Measurements from ENCODE around the gene STOX1.
A peak's percentile ranks its signal among the peaks of the same experiment; 100 is the strongest.
"Not testable (repeated sequence)": the region's sequence is repeated elsewhere in the genome, so short reads cannot be mapped to it uniquely, and the experiment has no call there.

Gene STOX1

DNA sequence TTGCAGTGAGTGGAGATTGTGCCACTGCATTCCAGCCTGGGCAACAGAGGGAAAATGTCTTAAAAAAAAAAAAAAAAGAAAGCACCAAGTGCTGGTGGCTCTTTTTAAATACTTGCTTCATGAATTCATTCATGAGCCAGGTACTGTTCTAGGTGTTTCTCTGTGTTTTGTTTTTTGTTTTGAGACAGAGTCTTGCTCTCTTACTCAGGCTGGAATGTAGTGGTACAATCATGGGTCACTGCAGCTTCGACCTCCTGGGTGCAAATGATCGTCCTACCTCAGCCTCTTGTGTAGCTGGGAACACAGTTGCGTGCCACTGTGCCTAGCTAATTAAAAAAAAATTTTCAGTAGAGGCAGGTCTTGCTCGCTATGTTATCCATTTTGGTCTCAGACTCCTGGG, 5.3 kb downstream of the STOX1 start:
- Histone ChIP-seq H3K36me3 (ENCODE audit: insufficient read depth, low read length) (no peaks in the 10 kb centered on the region), H3K27ac (no peak overlapping the region), H3K9ac (ENCODE audit: insufficient read length) (no peak overlapping the region), H3K4me3 (no peak overlapping the region), H3K9me3 (ENCODE audit: low read depth, low read length) (no peaks in the 10 kb centered on the region)
- DNase-seq (ENCODE audit: low read depth, low spot score) = no peak
- no peak for TF ChIP-seq EZH2 (IDR thresholded peaks at IDR 0.05)
- TF ChIP-seq FOXP2 (optimal IDR thresholded peaks at IDR 0.05; ENCODE audit: control extremely low read depth, extremely low read length, insufficient read depth) = no peak
- no peak for TF ChIP-seq POLR2AphosphoS5 (IDR thresholded peaks at IDR 0.05; ENCODE audit: borderline replicate concordance, low read depth, low read length)

DNA sequence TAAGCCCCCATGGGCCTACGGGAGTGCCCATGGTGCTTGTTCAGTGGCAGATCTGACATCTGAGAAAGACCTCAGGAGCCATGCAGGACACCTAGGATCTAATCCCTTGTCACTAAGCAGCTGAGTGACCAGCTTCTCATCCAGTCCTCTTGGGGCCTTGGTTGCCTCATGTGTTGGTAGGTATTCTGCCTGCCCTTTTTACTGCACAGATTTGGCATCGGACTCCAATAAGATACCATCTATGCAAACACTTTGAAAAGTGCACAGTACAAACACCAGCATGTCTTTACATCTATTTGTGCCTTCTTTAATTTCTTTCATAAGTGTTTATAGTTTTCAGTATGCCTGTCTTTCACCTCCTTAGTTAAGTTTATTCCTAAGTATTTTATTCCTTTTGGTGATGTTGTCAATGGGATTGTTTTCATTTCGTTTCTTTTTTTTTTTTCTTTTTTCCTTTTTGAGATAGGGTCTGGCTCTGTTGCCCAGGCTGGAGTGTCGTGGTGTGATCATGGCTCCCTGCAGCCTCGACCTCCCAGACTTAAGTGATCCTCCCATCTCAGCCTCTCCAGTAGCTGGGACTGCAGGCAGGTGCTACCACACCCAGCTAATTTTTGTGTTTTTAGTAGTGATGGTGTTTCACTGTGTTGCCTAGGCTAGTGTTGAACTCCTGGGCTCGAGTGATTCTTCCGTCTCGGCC, 10.4 kb downstream of the STOX1 start:
- Histone ChIP-seq H3K27ac (no peak overlapping the region), H3K9ac (ENCODE audit: insufficient read length) (no peak overlapping the region), H3K4me3 (no peak overlapping the region), H3K9me3 (ENCODE audit: low read depth, low read length) (no peaks in the 10 kb centered on the region), H3K36me3 (ENCODE audit: insufficient read depth, low read length) (no peaks in the 10 kb centered on the region)
- no peak for TF ChIP-seq EZH2 (IDR thresholded peaks at IDR 0.05)
- TF ChIP-seq POLR2AphosphoS5 (IDR thresholded peaks at IDR 0.05; ENCODE audit: borderline replicate concordance, low read depth, low read length) = no peak
- no peak for TF ChIP-seq FOXP2 (optimal IDR thresholded peaks at IDR 0.05; ENCODE audit: control extremely low read depth, extremely low read length, insufficient read depth)
- DNase-seq (ENCODE audit: low read depth, low spot score) = no peak

DNA sequence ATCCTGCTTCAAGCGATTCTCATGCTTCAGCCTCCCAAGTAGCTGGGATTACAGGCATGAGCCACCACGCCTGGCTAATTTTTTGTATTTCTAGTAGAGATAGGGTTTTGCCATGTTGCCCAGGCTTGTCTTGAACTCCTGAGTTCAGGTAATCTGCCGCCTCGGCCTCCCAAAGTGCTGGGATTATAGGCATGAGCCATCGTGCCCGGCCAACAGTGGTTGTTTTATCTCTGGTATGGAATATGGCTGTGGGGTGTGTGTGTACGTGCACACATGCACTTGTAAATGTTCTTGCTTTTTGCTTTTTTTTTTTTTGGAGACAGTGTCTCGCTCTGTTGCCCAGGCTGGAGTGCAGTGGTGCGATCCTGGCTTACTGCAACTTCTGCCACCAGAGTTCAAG, 13.3 kb downstream of the STOX1 start:
- not testable (repeated sequence) for H3K9ac ChIP-seq (ENCODE audit: insufficient read length); DNase-seq (ENCODE audit: low read depth, low spot score); H3K9me3 ChIP-seq (ENCODE audit: low read depth, low read length); H3K27ac ChIP-seq; H3K4me3 ChIP-seq; H3K36me3 ChIP-seq (ENCODE audit: insufficient read depth, low read length)

DNA sequence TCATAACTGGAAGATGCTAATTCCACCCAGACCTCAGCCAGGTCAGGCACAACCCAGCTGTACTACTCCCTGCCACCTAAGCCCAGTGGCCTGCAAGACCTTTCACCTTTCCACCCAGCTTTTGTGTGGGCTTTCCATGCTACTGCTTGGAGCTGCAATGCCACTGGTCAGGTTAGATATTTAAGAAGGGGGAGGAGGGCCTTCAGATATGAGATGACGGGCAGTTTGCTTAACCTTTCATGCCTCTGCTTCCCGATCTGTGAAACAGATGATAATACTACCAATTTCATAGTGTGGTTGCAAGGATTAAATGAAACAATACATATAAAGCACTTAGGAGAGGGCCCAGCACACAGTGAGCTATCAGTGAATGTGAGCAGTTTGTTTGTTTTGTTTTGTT, 20.9 kb downstream of the STOX1 start:
- H3K4me3 ChIP-seq = no peak overlapping the region
- no peak for DNase-seq (ENCODE audit: low read depth, low spot score)
- no peak for TF ChIP-seq FOXP2 (optimal IDR thresholded peaks at IDR 0.05; ENCODE audit: control extremely low read depth, extremely low read length, insufficient read depth)
- no peak overlapping the region for H3K9ac ChIP-seq (ENCODE audit: insufficient read length)
- no peaks in the 10 kb centered on the region for H3K36me3 ChIP-seq (ENCODE audit: insufficient read depth, low read length)
- no peaks in the 10 kb centered on the region for H3K9me3 ChIP-seq (ENCODE audit: low read depth, low read length)
- H3K27ac ChIP-seq = no peak overlapping the region

DNA sequence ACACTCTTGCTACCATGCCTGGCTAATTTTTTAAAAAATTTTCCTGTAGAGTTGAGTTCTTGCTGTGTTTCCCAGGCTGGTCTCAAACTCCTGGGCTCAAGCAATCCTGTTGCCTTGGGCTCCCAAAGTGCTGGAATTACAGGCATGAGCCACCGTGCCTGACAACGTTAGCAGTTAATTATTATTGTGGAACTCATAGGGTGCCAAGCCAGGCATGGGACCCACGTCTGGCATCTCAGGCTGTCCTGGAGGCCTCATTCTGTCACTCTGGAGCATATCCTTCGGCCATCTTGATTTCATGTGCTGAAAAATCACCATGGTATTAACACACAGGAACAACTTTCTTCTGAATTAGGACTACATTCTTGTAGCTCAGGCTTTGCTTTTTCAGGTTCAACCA, 21.5 kb downstream of the STOX1 start:
- no peak overlapping the region for H3K9ac ChIP-seq (ENCODE audit: insufficient read length)
- no peak for TF ChIP-seq POLR2AphosphoS5 (IDR thresholded peaks at IDR 0.05; ENCODE audit: borderline replicate concordance, low read depth, low read length)
- TF ChIP-seq FOXP2 (optimal IDR thresholded peaks at IDR 0.05; ENCODE audit: control extremely low read depth, extremely low read length, insufficient read depth) = no peak
- no peak for TF ChIP-seq EZH2 (IDR thresholded peaks at IDR 0.05)
- no peaks in the 10 kb centered on the region for H3K36me3 ChIP-seq (ENCODE audit: insufficient read depth, low read length)
- no peaks in the 10 kb centered on the region for H3K9me3 ChIP-seq (ENCODE audit: low read depth, low read length)
- no peak overlapping the region for H3K27ac ChIP-seq
- no peak for DNase-seq (ENCODE audit: low read depth, low spot score)
- no peak overlapping the region for H3K4me3 ChIP-seq

DNA sequence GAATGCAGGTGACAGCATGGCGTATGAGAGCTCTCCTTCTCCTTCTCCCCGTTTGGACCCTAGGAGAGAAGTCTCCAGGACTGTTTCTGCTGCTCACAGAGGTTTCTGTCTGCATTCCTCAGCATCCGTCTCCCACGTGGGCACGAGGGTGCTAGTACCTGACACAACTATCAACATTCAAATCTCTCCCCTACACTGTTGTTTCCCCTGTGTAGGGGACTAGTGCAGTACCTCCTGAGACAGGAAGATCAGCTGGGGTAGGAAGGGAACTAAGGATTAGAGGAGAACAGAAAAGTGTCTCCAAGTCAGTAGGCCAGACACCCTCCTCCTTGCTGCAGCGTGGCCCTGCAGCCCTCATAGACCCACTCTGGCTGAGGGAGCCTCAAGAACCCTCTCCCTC, 29.0 kb downstream of the STOX1 start:
- DNase-seq (ENCODE audit: low read depth, low spot score) = no peak
- H3K9ac ChIP-seq (ENCODE audit: insufficient read length) = no peak overlapping the region
- no peak for TF ChIP-seq POLR2AphosphoS5 (IDR thresholded peaks at IDR 0.05; ENCODE audit: borderline replicate concordance, low read depth, low read length)
- no peak overlapping the region for H3K4me3 ChIP-seq
- no peak overlapping the region for H3K27ac ChIP-seq
- H3K36me3 ChIP-seq (ENCODE audit: insufficient read depth, low read length) = no peaks in the 10 kb centered on the region
- H3K9me3 ChIP-seq (ENCODE audit: low read depth, low read length) = no peaks in the 10 kb centered on the region

DNA sequence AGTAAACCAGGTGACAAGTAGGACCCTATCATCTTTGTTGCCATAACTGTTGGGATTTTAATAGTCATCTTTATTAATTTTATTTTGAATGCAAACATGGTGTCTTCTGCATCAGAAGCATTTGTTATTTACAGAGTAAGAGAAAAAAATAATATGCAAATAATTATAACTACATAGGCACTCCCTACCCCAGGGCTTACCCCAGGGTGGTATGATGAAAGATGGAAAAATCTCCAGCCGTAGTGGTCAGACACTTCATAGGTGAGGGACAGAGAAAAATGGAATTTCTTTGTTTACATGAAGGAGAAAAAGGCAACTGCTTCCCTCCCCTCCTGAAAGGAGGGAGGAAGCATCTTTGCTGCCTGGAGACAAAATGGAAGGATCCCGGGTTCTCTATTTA, 29.7 kb downstream of the STOX1 start:
- no peak overlapping the region for H3K4me3 ChIP-seq
- no peak for DNase-seq (ENCODE audit: low read depth, low spot score)
- H3K27ac ChIP-seq = no peak overlapping the region
- TF ChIP-seq POLR2AphosphoS5 (IDR thresholded peaks at IDR 0.05; ENCODE audit: borderline replicate concordance, low read depth, low read length) (no peak), FOXP2 (optimal IDR thresholded peaks at IDR 0.05; ENCODE audit: control extremely low read depth, extremely low read length, insufficient read depth) (no peak), EZH2 (IDR thresholded peaks at IDR 0.05) (no peak)
- H3K36me3 ChIP-seq (ENCODE audit: insufficient read depth, low read length) = no peaks in the 10 kb centered on the region
- no peaks in the 10 kb centered on the region for H3K9me3 ChIP-seq (ENCODE audit: low read depth, low read length)
- no peak overlapping the region for H3K9ac ChIP-seq (ENCODE audit: insufficient read length)

DNA sequence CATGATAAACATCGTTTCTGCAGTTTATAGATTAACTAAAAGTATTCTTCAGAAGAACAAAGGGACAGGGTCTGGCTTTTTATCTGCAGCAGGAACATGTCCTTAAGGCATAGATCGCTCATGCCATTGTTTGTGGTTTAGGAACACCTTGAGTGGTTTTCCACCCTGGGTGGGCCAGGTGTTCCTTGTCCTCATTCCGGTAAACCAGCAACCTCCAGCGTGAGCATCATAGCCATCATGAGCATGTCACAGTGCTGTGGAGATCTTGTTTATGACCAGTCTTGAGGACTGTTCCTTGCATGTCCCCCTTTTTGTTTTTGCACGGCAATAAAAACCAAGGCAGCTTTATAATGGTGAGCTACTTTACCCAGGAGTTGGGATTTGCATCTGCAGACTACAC, 33.9 kb downstream of the STOX1 start:
- no peak overlapping the region for H3K4me3 ChIP-seq
- no peaks in the 10 kb centered on the region for H3K9me3 ChIP-seq (ENCODE audit: low read depth, low read length)
- H3K27ac ChIP-seq = no peak overlapping the region
- H3K9ac ChIP-seq (ENCODE audit: insufficient read length) = no peak overlapping the region
- no peak for TF ChIP-seq FOXP2 (optimal IDR thresholded peaks at IDR 0.05; ENCODE audit: control extremely low read depth, extremely low read length, insufficient read depth)
- TF ChIP-seq POLR2AphosphoS5 (IDR thresholded peaks at IDR 0.05; ENCODE audit: borderline replicate concordance, low read depth, low read length) = no peak
- TF ChIP-seq EZH2 (IDR thresholded peaks at IDR 0.05) = no peak
- H3K36me3 ChIP-seq (ENCODE audit: insufficient read depth, low read length) = no peaks in the 10 kb centered on the region
- DNase-seq (ENCODE audit: low read depth, low spot score) = no peak

DNA sequence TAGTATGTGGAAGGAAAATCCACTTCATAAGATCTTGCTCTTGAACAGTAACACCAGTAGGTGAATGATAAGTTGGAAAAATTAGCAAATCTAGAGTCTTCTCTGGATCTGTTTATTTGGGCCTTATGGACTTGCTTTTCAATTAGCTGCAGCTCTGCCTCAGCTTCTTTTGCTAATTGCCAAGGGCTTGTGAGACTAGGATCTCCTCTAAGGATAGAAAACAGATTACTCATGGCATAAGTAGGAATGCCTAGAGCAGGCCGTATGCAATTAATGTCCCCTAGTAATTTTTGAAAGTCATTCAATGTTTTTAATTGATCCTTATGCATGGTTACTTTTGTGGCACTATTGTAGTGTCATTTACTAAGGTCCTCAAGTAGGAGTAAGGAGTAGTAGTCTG, 37.3 kb downstream of the STOX1 start:
- H3K27ac ChIP-seq = 0 out of 2 replicates have a peak overlapping the region, but pooled peaks have one; percentile 13
- no peak for DNase-seq (ENCODE audit: low read depth, low spot score)
- no peak overlapping the region for H3K9ac ChIP-seq (ENCODE audit: insufficient read length)
- H3K4me3 ChIP-seq = no peak overlapping the region
- no peaks in the 10 kb centered on the region for H3K9me3 ChIP-seq (ENCODE audit: low read depth, low read length)
- TF ChIP-seq FOXP2 (optimal IDR thresholded peaks at IDR 0.05; ENCODE audit: control extremely low read depth, extremely low read length, insufficient read depth) = no peak
- TF ChIP-seq EZH2 (IDR thresholded peaks at IDR 0.05) = no peak
- TF ChIP-seq POLR2AphosphoS5 (IDR thresholded peaks at IDR 0.05; ENCODE audit: borderline replicate concordance, low read depth, low read length) = no peak
- H3K36me3 ChIP-seq (ENCODE audit: insufficient read depth, low read length) = no peaks in the 10 kb centered on the region

DNA sequence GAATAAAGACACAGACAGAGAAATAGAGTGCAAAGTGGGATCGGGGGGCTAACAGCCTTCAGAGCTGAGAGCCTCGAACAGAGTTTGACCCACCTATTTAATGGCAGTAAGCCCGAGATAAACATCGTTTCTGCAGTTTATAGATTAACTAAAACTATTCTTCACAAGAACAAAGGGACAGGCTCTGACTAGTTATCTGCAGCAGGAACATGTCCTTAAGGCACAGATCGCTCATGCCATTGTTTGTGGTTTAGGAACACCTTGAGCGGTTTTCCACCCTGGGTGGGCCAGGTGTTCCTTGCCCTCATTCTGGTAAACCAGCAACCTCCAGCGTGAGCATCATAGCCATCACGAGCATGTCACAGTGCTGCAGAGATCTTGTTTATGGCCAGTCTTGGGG, 40.8 kb downstream of the STOX1 start:
- DNase-seq (ENCODE audit: low read depth, low spot score); H3K9me3 ChIP-seq (ENCODE audit: low read depth, low read length); H3K36me3 ChIP-seq (ENCODE audit: insufficient read depth, low read length); H3K27ac ChIP-seq; H3K9ac ChIP-seq (ENCODE audit: insufficient read length); H3K4me3 ChIP-seq: not testable (repeated sequence)

Data from SK-N-MC (cell line).